Measurements from ENCODE around the gene ZNRF1.
"Not testable (repeated sequence)": the region's sequence is repeated elsewhere in the genome, so short reads cannot be mapped to it uniquely, and the experiment has no call there.

The ZNRF1 gene

DNA sequence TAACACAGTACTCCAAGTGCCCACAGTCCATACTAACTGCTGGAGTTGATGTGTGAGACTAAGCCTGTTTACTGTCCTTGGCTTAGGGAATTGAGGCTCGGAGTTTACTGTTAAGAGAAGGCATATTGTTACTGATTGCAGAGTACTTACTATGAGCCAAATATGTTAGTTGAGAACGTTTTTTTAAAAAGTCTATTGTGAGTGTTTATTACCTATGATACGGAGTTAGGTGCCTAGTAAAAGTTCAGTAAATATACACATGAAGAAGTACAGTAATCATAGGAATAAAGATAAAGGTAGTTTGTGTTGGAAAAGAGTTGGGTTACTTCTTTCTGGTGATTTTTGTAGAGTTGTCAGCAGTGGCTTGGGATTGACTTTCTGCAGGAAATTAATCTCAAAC lies 25.4 kb downstream of the ZNRF1 start:
- H3K9me3 ChIP-seq (ENCODE audit: control insufficient read depth, low read length), result no peaks in the 10 kb centered on the region
- no peak overlapping the region for H3K9ac ChIP-seq
- peaks cover 45% of the 10 kb centered on the region for H3K79me2 ChIP-seq
- TF ChIP-seq CTCF (IDR thresholded peaks at IDR 0.05), result no peak
- no peak overlapping the region for H2AFZ ChIP-seq
- H3K4me1 ChIP-seq, result peaks cover 5% of the 10 kb centered on the region
- H3K4me3 ChIP-seq (ENCODE audit: low read depth, low read length), result no peak overlapping the region
- H3K36me3 ChIP-seq (ENCODE audit: control insufficient read depth, insufficient read depth, low read length), result no peaks in the 10 kb centered on the region
- no peak overlapping the region for H3K27ac ChIP-seq
- H3K27me3 ChIP-seq (ENCODE audit: control insufficient read depth, insufficient read depth, low read length), result no peaks in the 10 kb centered on the region
- no peak overlapping the region for H3K4me2 ChIP-seq (ENCODE audit: low read length)

DNA sequence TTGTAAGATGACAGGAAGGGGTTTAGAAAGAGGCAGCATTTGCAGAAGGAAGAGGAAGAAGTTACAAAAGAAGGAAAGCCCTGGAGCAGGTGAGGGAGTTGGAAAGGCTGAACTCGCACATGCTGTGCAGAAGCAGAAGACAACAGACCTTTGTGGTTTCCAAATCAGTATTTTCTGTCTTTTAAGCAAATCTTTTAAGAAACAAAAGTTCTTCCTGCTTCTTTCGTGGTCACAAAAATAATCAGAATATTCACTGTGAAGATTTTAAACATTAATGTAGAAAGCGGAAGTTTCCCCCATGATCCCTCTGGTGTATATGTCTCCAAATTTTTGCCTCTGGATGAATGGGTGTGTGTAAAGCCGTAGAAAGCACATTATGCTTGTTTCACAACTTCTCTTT lies 25.8 kb downstream of the ZNRF1 start:
- no peaks in the 10 kb centered on the region for H3K36me3 ChIP-seq (ENCODE audit: control insufficient read depth, insufficient read depth, low read length)
- H3K79me2 ChIP-seq, result peaks cover 42% of the 10 kb centered on the region
- H3K4me2 ChIP-seq (ENCODE audit: low read length), result no peak overlapping the region
- no peak overlapping the region for H3K4me3 ChIP-seq (ENCODE audit: low read depth, low read length)
- no peak for TF ChIP-seq CTCF (IDR thresholded peaks at IDR 0.05)
- peaks cover 5% of the 10 kb centered on the region for H3K4me1 ChIP-seq
- H3K27ac ChIP-seq, result no peak overlapping the region
- H3K9ac ChIP-seq, result no peak overlapping the region
- H3K27me3 ChIP-seq (ENCODE audit: control insufficient read depth, insufficient read depth, low read length), result no peaks in the 10 kb centered on the region
- no peaks in the 10 kb centered on the region for H3K9me3 ChIP-seq (ENCODE audit: control insufficient read depth, low read length)
- no peak overlapping the region for H2AFZ ChIP-seq

DNA sequence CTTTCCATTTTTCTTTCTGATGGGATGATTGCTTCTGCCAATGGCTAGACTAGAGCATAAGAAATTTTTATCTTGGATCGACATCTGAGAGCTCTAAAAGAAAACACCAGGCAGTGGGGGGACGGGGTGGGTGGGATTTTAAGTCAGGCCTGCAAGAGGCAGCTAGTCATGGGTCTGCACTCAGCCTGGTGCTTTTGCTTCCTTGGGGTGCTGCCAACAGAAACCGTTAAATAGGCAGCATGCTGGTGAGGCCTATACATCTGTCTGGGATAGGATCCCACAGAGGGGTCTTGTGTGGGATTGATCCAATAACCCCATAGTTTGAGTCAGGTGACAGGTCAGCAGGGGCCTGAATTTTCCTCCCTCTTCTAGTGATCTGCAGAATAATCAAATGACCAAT lies 26.9 kb downstream of the ZNRF1 start:
- Histone ChIP-seq H3K36me3 (ENCODE audit: control insufficient read depth, insufficient read depth, low read length) (no peaks in the 10 kb centered on the region), H3K79me2 (peaks cover 34% of the 10 kb centered on the region), H3K4me3 (ENCODE audit: low read depth, low read length) (no peak overlapping the region), H3K4me1 (peaks cover 5% of the 10 kb centered on the region), H3K4me2 (ENCODE audit: low read length) (no peak overlapping the region), H3K27ac (peak overlapping the region; percentile 37), H3K9ac (no peak overlapping the region), H3K27me3 (ENCODE audit: control insufficient read depth, insufficient read depth, low read length) (no peaks in the 10 kb centered on the region), H3K9me3 (ENCODE audit: control insufficient read depth, low read length) (no peaks in the 10 kb centered on the region), H2AFZ (no peak overlapping the region)
- no peak for TF ChIP-seq CTCF (IDR thresholded peaks at IDR 0.05)

GRCh38 chr16:75026239-75026891 lies 27.5 kb downstream of the ZNRF1 start:
- not testable (repeated sequence) for H3K4me1 ChIP-seq; H3K4me3 ChIP-seq (ENCODE audit: low read depth, low read length); H3K9me3 ChIP-seq (ENCODE audit: control insufficient read depth, low read length); H3K9ac ChIP-seq; H3K4me2 ChIP-seq (ENCODE audit: low read length); H3K36me3 ChIP-seq (ENCODE audit: control insufficient read depth, insufficient read depth, low read length); H2AFZ ChIP-seq; H3K27me3 ChIP-seq (ENCODE audit: control insufficient read depth, insufficient read depth, low read length)
- peak overlapping the region; percentile 55 for H3K27ac ChIP-seq
- peaks cover 34% of the 10 kb centered on the region for H3K79me2 ChIP-seq

GRCh38 chr16:75026892-75027391 lies 28.1 kb downstream of the ZNRF1 start:
- no peak overlapping the region for H3K9ac ChIP-seq
- no peak for TF ChIP-seq CTCF (IDR thresholded peaks at IDR 0.05)
- no peaks in the 10 kb centered on the region for H3K27me3 ChIP-seq (ENCODE audit: control insufficient read depth, insufficient read depth, low read length)
- H3K79me2 ChIP-seq, result peaks cover 32% of the 10 kb centered on the region
- H3K9me3 ChIP-seq (ENCODE audit: control insufficient read depth, low read length), result no peaks in the 10 kb centered on the region
- H3K36me3 ChIP-seq (ENCODE audit: control insufficient read depth, insufficient read depth, low read length), result no peaks in the 10 kb centered on the region
- H3K4me3 ChIP-seq (ENCODE audit: low read depth, low read length), result no peak overlapping the region
- peak overlapping the region; percentile 55 for H3K27ac ChIP-seq
- H3K4me2 ChIP-seq (ENCODE audit: low read length), result no peak overlapping the region
- peaks cover 5% of the 10 kb centered on the region for H3K4me1 ChIP-seq
- H2AFZ ChIP-seq, result no peak overlapping the region

All from parathyroid adenoma (tissue), 2 donors.